Stimulated activated CD4-positive, alpha-beta T cell treated with anti-CD3 and anti-CD28 coated beads, Interleukin-1b, Interleukin-23, amount 100 ng/mL, for 24 hours (primary cell): ENCODE measurements around the gene SLC25A25.

Experiments
- DNase-seq, 4 experiments: peaks; one replicate each; pipeline ENCODE4 v3.0.0-alpha.2; 2020; ENCODE audit warnings: low read depth in 4 of 4, low spot score in 1 of 4

SLC25A25 gene

DNA sequence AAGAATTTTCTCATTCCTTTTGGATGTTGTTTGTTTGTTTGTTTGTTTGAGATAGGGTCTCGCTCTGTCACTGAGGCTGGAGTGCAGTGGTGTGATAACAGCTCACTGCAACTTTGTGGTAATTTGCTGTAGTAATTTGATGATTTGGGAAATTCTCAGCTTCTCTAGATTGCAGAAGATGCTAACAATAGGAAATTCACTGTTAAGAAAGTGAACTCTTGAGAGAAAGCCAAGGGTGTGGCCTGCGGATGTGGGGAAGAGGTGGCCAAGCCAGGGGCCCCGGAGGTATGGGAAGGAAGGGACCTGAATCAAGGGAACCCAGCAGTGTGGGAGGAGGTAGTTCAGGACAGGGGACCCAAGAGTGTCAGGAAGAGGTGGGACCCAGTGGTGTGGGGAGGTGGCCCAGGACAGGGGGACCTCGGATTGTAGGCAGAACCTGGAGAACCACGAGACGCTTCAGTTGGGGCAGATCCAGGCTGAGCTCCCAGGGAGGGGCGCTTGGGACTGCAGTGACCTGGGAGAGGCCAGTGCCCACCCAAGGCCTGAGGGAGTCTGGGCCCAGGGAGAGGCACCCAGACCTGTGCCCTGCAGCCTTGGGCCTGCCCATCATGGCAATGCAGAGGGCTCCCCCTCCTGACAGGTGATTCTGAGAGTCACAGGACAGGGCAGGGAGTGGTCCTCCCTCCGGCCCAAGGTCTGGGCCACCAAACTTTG, 75.7 kb downstream of the SLC25A25 start:
- no peak for DNase-seq

DNA sequence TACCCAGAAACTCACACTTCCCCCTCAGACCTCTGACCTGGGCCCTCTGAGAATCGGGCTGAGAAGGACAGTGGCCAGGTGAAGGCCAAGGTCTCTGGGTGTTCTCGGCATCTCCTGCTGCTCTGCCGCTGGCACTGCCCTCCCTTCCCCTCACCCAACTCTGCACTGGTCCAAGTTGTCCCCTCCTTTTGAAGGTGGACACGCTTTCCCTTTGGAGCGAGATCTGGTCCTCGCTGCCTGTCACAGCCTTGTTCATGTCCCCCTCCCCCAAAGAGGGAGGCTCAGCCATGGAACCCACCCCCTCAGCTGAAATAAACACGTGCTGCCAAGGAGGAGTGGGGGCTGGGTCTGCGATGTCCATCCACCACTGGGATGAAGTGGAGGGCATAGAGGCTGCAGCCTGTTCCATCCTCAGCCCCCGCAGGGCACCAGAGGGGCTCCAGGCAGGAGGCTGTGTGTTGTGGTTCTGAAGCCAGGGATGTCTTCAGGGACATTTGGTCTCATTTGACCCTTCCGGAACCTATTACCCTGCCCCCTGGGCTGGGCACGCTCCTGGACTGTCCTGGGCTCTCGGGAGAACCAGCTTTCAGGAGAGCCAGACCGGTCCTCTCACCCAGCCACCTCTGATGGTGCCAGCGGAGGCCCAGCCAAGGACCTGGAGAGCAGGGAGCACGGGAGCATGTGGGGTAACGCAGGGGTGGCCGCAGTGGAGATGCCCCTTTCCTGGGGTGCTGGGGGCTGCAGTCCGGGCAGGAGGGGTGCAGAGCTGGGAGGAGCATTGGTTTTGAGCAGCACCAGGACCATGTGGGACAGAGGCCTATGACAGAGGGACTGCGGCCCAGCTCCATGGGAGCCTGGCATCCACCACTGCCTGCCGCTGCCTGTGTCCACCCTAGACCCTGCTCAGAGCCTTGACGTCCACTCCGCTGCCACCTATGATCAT, 76.5 kb downstream of the SLC25A25 start:
- DNase-seq = no peak

DNA sequence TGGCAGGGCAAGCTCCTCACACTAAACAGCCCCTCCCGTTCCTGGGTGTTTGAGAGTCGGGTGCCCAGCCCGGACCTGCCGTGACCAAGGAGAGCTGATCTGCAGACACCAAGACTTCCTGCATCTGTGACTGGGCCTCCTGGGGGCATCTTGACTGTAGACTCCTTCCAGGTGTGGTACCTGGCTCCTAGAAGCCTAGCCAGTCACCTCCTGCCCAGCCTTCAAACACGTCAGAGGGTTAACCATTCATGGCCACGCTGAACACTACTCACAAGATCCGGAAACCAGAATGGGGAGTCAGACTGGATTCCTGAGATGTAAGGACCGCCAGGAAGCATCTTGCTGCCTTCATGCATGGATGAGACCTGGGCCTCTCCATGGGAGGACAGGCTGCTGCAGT, 77.5 kb downstream of the SLC25A25 start:
- no peak for DNase-seq

DNA sequence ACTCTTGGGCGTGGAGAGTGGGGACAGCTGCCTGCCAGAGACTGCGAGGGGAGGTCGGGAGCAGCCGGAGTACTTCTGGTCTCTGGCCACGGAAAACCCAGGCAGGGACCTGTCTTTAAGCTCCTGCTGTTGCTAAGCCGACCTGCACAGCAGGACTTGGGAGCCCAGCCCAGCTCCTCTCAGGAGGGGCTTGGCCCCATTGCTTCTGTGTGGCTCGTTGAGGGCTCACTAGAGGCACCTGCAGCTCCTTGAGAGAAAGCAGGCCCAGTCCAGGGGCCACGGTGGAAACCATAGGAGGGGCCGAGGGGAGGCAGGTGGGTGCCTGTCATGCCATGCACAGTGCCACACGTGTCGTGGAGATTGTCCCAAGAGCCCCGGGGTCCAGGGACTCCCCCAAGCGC, 77.9 kb downstream of the SLC25A25 start:
- no peak for DNase-seq

DNA sequence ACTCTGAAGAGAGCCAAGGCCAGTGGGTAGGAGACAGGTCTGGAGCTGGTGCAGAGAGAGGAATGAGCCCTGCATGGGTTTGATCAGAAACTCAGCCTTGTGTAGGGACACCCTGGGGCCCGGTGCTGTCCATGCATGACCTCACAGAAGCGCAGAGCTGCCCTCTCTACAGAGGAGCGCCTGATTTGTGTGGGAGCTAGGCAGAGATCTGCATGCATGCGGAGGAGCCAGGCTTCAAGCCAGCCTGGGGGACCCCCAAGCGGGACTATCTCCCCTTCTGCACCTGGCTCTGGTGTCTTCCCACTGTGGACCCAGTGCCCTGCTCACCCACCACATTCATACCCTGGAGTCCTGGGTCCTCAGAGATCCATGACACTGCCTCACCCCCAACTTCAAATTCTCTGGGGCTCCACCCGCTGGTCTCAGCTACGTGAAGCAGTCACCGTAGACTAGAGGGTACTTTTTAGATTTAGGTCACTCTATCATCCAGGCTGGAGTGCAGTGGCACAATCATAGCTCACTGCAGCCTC, 78.6 kb downstream of the SLC25A25 start:
- DNase-seq = no peak

DNA sequence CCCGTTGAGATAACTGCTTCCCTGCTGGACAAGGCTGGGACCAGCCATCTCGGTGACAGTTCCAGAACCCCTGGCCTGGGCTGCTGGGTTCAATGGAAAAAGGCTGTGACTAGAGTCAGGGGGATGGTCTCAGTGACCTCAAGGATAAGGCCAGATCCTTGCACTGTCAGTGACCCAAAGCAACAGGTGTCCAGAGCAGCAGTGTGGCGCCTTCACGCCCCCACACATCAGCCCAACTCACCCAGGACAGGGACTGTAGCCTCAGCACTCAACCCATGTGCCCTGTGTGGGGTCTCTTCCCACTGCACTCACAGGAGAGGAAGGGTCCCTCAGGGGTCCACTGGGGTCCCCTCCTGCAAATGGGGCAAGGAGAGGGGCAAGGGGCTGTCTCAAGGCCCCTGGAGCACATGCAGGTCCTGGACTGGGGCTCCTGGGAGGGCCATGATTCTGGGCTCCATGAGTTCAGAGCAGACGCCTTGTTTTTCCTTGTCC, 80.5 kb downstream of the SLC25A25 start:
- DNase-seq = no peak

DNA sequence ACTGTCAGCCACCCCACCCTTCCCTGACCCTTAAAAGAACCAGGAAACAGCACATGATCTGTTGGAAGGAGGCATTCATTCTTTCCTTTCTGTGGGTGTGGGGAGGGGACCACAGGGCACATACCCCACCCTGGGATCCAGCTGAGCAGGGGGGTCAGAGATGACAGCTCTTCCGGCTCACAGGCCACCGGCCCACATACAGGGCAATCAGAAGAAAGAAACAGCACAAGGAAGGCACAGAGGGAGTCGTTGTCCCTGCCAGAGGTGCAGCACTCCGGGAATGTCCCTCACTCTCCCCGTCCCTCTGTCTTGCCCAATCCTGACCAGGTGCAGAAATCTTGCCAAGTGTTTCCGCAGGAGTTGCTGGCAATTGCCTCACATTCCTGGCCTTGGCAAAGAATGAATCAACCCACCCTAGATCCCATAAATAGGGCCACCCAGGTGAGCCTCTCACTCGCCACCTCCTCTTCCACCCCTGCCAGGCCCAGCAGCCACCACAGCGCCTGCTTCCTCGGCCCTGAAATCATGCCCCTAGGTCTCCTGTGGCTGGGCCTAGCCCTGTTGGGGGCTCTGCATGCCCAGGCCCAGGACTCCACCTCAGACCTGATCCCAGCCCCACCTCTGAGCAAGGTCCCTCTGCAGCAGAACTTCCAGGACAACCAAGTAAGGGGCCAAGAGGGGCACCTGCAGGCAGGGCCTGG, 81.1 kb downstream of the SLC25A25 start, which contains the start of gene LCN2:
Gene LCN2 (plus strand): TSS at position 453 of the 701 bp plus-strand sequence. CDS start 73 bp downstream, at position 526.
- DNase-seq = no peak

DNA sequence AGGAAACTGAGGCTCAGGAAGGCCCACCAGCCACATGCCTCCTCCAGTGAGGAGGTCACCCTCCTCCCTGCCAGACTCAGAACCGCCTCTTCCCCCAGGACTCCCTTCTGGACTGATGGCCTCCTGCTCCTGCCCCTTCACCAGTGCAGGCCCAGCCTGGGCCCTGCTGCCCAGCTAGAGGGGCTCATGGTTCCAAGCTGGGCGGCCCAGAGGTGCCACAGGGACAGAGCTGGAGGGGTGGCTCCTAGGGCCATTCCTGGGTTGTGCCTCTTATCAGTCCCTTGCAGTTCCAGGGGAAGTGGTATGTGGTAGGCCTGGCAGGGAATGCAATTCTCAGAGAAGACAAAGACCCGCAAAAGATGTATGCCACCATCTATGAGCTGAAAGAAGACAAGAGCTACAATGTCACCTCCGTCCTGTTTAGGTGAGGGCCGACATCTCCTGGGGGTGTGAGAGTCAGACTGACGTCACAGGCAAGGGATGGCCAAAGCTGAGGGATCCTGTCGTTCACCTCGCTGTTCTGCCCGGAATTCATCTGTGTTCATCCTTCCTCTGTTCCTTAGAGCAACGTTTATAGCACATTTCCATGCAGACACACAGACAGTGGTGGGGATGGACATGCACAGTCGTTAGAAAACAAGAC, 82.0 kb downstream of the SLC25A25 start:
- DNase-seq = no peak

DNA sequence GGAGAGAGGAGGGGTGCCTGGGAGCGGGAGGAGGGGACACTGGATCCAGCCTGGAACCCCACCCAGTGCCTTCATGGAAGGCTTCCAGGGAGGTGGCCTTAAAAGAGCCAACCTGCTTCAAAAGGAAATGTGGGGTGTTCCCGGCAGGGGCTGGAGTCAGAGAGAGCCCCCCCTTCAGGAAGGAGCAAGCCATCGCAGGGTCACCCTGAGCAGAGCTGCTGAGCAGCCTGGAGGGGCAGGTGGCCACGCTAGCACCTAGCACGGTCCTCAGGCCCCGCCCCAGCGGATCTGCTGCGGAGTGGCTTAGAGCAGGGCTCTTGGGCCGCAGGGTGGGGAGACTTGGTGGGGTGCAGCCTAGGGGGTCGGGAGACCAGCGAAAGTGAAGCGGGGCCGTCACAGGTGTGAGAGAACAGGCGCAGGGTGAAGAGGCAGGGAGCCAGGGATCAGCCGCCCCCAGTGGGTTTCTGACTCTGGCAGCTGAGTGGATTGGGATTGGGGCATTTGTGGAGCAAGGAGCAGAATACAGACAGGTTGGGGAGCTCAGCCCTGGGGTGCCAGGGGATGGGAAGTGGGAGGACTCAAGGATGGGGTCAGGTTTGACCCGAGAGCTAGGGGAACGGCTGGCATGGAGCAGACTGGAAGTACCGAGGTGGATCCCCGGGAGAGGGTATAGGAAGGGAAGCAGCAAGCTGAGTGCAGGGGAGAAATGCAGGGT, 82.7 kb downstream of the SLC25A25 start:
- DNase-seq = no peak

DNA sequence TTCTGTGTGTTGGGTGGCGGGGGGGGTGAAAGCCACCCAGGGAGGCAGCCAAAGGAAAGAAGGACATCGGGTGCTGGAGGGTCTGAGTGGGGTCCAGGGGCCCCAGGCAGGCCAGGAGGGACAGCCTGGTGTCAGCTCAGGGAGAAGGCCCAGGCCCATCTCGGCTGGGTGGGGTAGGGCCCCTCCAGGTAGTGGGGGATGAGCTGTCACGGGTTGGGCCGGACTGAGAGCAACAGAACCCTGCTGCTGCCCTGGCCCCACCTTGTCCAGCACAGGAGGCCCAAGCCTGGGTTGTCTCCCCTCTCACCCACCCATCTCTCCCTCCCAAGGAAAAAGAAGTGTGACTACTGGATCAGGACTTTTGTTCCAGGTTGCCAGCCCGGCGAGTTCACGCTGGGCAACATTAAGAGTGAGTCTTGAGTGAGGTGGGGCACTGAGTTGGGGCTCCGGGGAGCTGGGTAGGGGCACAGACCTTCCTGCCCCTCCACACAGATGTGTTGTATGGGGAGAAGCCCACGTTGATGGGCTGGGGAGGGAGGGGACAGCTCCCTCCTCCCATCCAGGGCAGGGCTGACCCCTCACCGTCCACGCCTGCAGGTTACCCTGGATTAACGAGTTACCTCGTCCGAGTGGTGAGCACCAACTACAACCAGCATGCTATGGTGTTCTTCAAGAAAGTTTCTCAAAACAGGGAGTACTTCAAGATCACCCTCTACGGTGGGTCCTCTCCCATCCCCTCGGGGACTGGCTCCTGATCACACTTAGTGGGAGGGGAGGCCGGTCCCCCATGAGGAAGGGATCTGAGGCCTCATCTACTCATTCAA, 83.5 kb downstream of the SLC25A25 start:
- no peak for DNase-seq

DNA sequence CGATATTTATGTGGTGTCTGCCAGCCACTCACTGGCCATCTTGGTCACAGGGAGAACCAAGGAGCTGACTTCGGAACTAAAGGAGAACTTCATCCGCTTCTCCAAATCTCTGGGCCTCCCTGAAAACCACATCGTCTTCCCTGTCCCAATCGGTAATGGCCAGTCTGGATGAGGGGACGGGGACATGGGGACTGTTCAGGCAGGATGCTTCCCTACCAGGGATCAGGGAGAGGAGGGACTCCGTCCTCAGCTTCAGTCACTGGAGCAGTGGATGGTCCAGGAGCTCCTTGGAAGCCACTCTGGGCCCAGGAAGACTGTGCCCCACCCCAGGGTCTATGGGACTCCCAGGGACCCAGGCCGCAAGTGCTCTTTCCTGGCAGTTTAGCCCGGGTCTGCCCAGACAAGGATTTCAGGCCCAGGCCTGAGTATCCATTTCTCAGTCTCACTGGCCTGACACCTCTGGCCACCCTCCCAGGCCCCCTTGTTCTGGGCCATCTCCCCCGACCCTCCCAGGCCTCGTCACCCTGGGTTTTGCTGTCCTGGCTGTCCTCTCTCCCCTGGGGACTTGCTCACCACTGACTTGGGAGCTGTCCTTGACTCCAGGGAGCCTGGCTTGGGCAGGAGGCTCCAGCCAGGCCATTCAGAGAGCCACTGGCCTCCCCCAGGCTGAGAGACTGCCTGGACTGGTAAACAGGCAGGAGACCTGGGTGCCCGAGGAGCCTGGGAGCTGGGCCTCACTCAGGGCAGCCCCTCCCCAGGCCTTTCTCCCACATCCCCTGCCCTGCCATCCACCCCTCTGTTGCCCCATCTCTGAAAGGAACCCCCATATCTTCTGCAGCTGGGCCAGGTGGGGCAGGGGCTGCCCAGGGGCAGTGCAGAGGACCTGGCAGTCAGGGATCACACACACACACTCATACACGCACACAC, 84.4 kb downstream of the SLC25A25 start:
- DNase-seq = no peak

DNA sequence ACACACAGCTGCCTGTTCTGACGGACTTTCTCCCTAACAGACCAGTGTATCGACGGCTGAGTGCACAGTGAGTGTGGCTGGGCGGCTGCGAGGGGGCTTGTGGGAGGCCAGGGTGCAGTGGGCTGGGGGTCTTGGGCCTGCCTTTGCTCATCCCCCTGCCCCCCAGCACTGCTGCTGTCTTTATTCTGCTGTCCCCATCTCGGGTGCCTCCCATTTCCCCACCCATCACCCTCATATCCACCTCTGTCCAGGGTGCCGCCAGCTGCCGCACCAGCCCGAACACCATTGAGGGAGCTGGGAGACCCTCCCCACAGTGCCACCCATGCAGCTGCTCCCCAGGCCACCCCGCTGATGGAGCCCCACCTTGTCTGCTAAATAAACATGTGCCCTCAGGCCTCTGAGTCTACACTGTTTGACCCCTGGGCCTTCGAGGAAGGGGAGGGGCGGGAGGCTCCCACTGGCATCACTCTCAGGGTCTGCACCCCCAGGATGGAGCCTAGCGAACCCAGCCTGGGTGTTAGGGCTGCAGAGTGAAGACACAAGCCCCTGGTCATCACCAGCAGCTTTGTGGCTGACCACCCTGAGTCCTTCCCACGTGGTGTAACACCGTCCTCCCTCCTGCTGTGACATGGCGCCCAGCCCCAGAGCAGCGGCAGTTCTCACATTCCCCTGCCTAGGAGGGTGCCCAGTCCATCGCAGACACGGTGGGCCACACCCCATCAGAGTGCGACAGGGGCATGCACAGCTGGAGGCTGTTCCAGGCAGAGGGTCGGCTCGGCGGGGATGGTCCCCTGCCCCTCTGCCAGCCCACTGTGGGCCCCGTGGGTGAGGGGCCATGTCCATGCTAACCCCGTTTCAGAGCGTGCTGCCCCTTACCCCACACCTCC, 85.3 kb downstream of the SLC25A25 start:
- DNase-seq = no peak

DNA sequence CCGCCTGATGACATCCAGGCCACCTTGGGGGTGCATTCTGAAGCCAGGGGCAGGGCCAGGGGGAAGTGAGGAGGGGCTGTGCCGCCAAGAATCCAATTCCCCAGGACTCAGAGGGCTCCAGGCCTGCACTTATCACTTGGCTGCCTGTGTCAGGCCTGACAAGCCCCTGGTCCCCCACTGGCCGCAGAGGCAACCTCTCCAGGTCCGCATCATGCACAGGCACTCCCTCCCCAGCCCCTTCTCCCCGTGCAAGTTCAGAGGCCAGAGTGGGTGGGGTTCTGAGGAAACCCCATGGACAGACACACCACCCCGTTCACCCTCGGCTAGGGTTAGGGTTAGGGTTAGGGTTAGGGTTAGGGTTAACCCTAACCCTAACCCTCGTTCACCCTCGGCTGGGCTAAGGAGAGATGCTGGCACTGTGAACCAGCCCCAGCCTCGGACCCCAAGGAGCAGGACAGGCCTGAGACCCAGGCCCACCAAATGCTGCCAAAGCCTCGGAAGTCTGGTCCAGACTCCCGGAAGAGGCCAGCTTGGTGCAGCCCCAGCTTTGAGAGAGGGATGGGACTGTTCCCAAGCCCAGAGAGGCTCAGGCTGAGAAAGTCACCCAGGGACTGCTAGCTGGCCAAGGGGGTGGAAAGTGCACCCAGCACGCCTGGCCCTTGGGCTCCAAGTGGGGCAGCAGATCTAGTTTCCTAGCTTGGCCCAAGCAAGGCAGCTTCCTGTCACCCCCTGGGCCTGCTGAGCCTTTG, 86.1 kb downstream of the SLC25A25 start:
- no peak for DNase-seq

DNA sequence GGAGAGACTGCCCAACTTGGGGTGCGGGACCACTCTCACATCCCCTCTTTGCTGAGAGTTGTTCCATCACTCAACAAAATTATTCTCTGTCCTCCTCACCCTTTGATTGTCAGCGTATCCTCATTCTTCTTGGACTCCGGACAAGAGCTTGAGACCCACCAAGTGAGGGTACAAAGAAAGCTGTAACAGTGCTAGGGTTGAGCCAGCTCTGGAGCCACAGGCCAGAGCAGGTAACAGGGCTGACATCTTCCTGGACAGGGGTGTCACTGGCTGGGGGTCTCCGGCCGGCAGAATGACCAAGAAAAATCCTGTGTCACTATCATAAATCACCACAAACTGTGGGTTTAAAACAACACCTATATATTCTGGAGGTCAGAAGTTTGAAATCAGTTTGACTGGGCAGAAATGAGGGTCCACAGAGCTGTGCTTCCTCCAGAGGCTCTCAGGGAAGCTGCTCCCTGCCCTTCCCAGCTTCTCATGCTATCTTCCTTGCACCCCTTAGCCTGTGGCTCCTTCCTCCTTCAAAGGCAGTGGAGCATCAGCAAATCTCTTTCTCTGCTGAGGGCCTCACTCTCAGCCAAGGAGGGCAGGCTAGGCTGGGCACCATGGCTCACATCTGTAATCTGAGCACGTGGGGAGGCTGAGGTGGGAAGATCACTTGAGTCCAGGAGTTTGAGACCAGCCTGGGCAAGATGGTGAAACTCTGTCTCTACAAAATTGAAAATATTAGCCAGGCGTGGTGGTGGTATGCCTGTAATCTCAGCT, 87.9 kb downstream of the SLC25A25 start:
- DNase-seq = no peak
